Activated T-cell treated with anti-CD3 and anti-CD28 coated beads, Interleukin-2, amount 50 U/mL, for 1 hour (primary cell): ENCODE measurements around the gene FARP1.
"Not testable (repeated sequence)": the region's sequence is repeated elsewhere in the genome, so short reads cannot be mapped to it uniquely, and the experiment has no call there.

ENCODE experiments used
- DNase-seq: peaks from one replicate; pipeline ENCODE4 v3.0.0-alpha.2; 2020

FARP1 gene

GRCh38 chr13:98342953-98343352 lies 200.1 kb downstream of the FARP1 start:
- DNase-seq: no peak

- DNase-seq: no peak
Measured at GRCh38 chr13:98343461-98343860, 200.6 kb downstream of the FARP1 start.

- no peak for DNase-seq
Measured at GRCh38 chr13:98344392-98344791, 201.5 kb downstream of the FARP1 start.

- no peak for DNase-seq
Measured at GRCh38 chr13:98345107-98345935, 202.4 kb downstream of the FARP1 start.

- DNase-seq: no peak
Measured at GRCh38 chr13:98346904-98347636, 204.2 kb downstream of the FARP1 start.

- DNase-seq: no peak
Measured at GRCh38 chr13:98347756-98348155, 204.9 kb downstream of the FARP1 start.

- DNase-seq: no peak
Measured at GRCh38 chr13:98348466-98349200, 205.7 kb downstream of the FARP1 start.

GRCh38 chr13:98349731-98350305 lies 206.9 kb downstream of the FARP1 start:
- DNase-seq: no peak

GRCh38 chr13:98350746-98351330 lies 207.9 kb downstream of the FARP1 start:
- no peak for DNase-seq

- no peak for DNase-seq
Measured at GRCh38 chr13:98351636-98352035, 208.7 kb downstream of the FARP1 start.

- no peak for DNase-seq
Measured at GRCh38 chr13:98352226-98352625, 209.3 kb downstream of the FARP1 start.

GRCh38 chr13:98353750-98354149 lies 210.9 kb downstream of the FARP1 start:
- no peak for DNase-seq

- DNase-seq: no peak
Measured at GRCh38 chr13:98358937-98359336, 216.0 kb downstream of the FARP1 start.

GRCh38 chr13:98360545-98360944 lies 217.7 kb downstream of the FARP1 start:
- DNase-seq: no peak

- no peak for DNase-seq
Measured at GRCh38 chr13:98363326-98363725, 220.4 kb downstream of the FARP1 start.

- DNase-seq: no peak
Measured at GRCh38 chr13:98364179-98364578, 221.3 kb downstream of the FARP1 start.

- DNase-seq: no peak
Measured at GRCh38 chr13:98364647-98365046, 221.8 kb downstream of the FARP1 start.

- DNase-seq: no peak
Measured at GRCh38 chr13:98365302-98365701, 222.4 kb downstream of the FARP1 start.

- no peak for DNase-seq
Measured at GRCh38 chr13:98366010-98366409, 223.1 kb downstream of the FARP1 start.

- no peak for DNase-seq
Measured at GRCh38 chr13:98366443-98366842, 223.5 kb downstream of the FARP1 start.

GRCh38 chr13:98366959-98367358 lies 224.1 kb downstream of the FARP1 start:
- no peak for DNase-seq

- DNase-seq: no peak
Measured at GRCh38 chr13:98368019-98368418, 225.1 kb downstream of the FARP1 start.

- DNase-seq: not testable (repeated sequence)
Measured at GRCh38 chr13:98369520-98369919, 226.6 kb downstream of the FARP1 start.
